ENCODE measurements around the gene NSUN6.
"Not testable (repeated sequence)": the region's sequence is repeated elsewhere in the genome, so short reads cannot be mapped to it uniquely, and the experiment has no call there.

The NSUN6 gene

GRCh38 chr10:18635995-18636394 lies 15.4 kb downstream of the NSUN6 start:
- H3K9me3 ChIP-seq (ENCODE audit: control insufficient read depth, insufficient read depth, low read depth, low read length), result no peaks in the 10 kb centered on the region

GRCh38 chr10:18632500-18632899 lies 18.9 kb downstream of the NSUN6 start:
- not testable (repeated sequence) for H3K9me3 ChIP-seq (ENCODE audit: control insufficient read depth, insufficient read depth, low read depth, low read length); H3K4me3 ChIP-seq (ENCODE audit: low read depth, low read length); H3K9ac ChIP-seq (ENCODE audit: low read length); H3K27ac ChIP-seq (ENCODE audit: low read depth, low read length); H3K27me3 ChIP-seq (ENCODE audit: control insufficient read depth, insufficient read depth, low read length); H3K4me1 ChIP-seq (ENCODE audit: control insufficient read depth, insufficient read depth, low read length); H3K36me3 ChIP-seq (ENCODE audit: control insufficient read depth, insufficient read depth, low read length)

More at GRCh38 chr10:18635995-18636394, 15.4 kb downstream of the NSUN6 start:
- no peak overlapping the region for H3K9ac ChIP-seq (ENCODE audit: low read length)
- H3K27me3 ChIP-seq (ENCODE audit: control insufficient read depth, insufficient read depth, low read length), result no peaks in the 10 kb centered on the region
- no peak overlapping the region for H3K27ac ChIP-seq (ENCODE audit: low read depth, low read length)
- no peaks in the 10 kb centered on the region for H3K4me1 ChIP-seq (ENCODE audit: control insufficient read depth, insufficient read depth, low read length)
- peaks cover 4% of the 10 kb centered on the region; the same call in 1 of the 2 replicates for H3K36me3 ChIP-seq (ENCODE audit: control insufficient read depth, insufficient read depth, low read length)
- H3K4me3 ChIP-seq (ENCODE audit: low read depth, low read length), result no peak overlapping the region

- peak overlapping the region; percentile 68; the same call in 1 of the 2 replicates for H3K27ac ChIP-seq (ENCODE audit: low read depth, low read length)
- H3K9ac ChIP-seq (ENCODE audit: low read length), result peak overlapping the region; percentile 78
- H3K4me1 ChIP-seq (ENCODE audit: control insufficient read depth, insufficient read depth, low read length); H3K36me3 ChIP-seq (ENCODE audit: control insufficient read depth, insufficient read depth, low read length); H3K9me3 ChIP-seq (ENCODE audit: control insufficient read depth, insufficient read depth, low read depth, low read length); H3K27me3 ChIP-seq (ENCODE audit: control insufficient read depth, insufficient read depth, low read length): not testable (repeated sequence)
- peak overlapping the region; percentile 71 for H3K4me3 ChIP-seq (ENCODE audit: low read depth, low read length)
Observed at GRCh38 chr10:18627452-18628018, 23.9 kb downstream of the NSUN6 start.

- Histone ChIP-seq H3K4me1 (ENCODE audit: control insufficient read depth, insufficient read depth, low read length) (0 out of 2 replicates have a peak, but pooled peaks cover 7% of the 10 kb centered on the region), H3K36me3 (ENCODE audit: control insufficient read depth, insufficient read depth, low read length) (peaks cover 8% of the 10 kb centered on the region), H3K9me3 (ENCODE audit: control insufficient read depth, insufficient read depth, low read depth, low read length) (no peaks in the 10 kb centered on the region), H3K4me3 (ENCODE audit: low read depth, low read length) (no peak overlapping the region), H3K27ac (ENCODE audit: low read depth, low read length) (no peak overlapping the region), H3K27me3 (ENCODE audit: control insufficient read depth, insufficient read depth, low read length) (no peaks in the 10 kb centered on the region), H3K9ac (ENCODE audit: low read length) (no peak overlapping the region)
Observed at GRCh38 chr10:18625886-18626285, 25.5 kb downstream of the NSUN6 start.

GRCh38 chr10:18623671-18624070 lies 27.7 kb downstream of the NSUN6 start:
- not testable (repeated sequence) for H3K27ac ChIP-seq (ENCODE audit: low read depth, low read length); H3K4me1 ChIP-seq (ENCODE audit: control insufficient read depth, insufficient read depth, low read length); H3K27me3 ChIP-seq (ENCODE audit: control insufficient read depth, insufficient read depth, low read length); H3K4me3 ChIP-seq (ENCODE audit: low read depth, low read length); H3K9me3 ChIP-seq (ENCODE audit: control insufficient read depth, insufficient read depth, low read depth, low read length); H3K9ac ChIP-seq (ENCODE audit: low read length)
- H3K36me3 ChIP-seq (ENCODE audit: control insufficient read depth, insufficient read depth, low read length), result peaks cover 14% of the 10 kb centered on the region

GRCh38 chr10:18620856-18621255 lies 30.5 kb downstream of the NSUN6 start:
- no peak overlapping the region for H3K27ac ChIP-seq (ENCODE audit: low read depth, low read length)
- peaks cover 24% of the 10 kb centered on the region for H3K36me3 ChIP-seq (ENCODE audit: control insufficient read depth, insufficient read depth, low read length)
- no peaks in the 10 kb centered on the region for H3K9me3 ChIP-seq (ENCODE audit: control insufficient read depth, insufficient read depth, low read depth, low read length)
- H3K27me3 ChIP-seq (ENCODE audit: control insufficient read depth, insufficient read depth, low read length), result no peaks in the 10 kb centered on the region
- no peak overlapping the region for H3K4me3 ChIP-seq (ENCODE audit: low read depth, low read length)
- H3K4me1 ChIP-seq (ENCODE audit: control insufficient read depth, insufficient read depth, low read length), result no peaks in the 10 kb centered on the region
- no peak overlapping the region for H3K9ac ChIP-seq (ENCODE audit: low read length)

GRCh38 chr10:18619016-18619415 lies 32.4 kb downstream of the NSUN6 start:
- no peaks in the 10 kb centered on the region for H3K9me3 ChIP-seq (ENCODE audit: control insufficient read depth, insufficient read depth, low read depth, low read length)
- H3K4me1 ChIP-seq (ENCODE audit: control insufficient read depth, insufficient read depth, low read length), result no peaks in the 10 kb centered on the region
- H3K36me3 ChIP-seq (ENCODE audit: control insufficient read depth, insufficient read depth, low read length), result peaks cover 29% of the 10 kb centered on the region
- no peak overlapping the region for H3K27ac ChIP-seq (ENCODE audit: low read depth, low read length)
- H3K4me3 ChIP-seq (ENCODE audit: low read depth, low read length), result no peak overlapping the region
- no peaks in the 10 kb centered on the region for H3K27me3 ChIP-seq (ENCODE audit: control insufficient read depth, insufficient read depth, low read length)
- H3K9ac ChIP-seq (ENCODE audit: low read length), result no peak overlapping the region

GRCh38 chr10:18616337-18616736 lies 35.0 kb downstream of the NSUN6 start:
- no peak overlapping the region for H3K27ac ChIP-seq (ENCODE audit: low read depth, low read length)
- peaks cover 41% of the 10 kb centered on the region for H3K36me3 ChIP-seq (ENCODE audit: control insufficient read depth, insufficient read depth, low read length)
- H3K4me3 ChIP-seq (ENCODE audit: low read depth, low read length), result no peak overlapping the region
- H3K27me3 ChIP-seq (ENCODE audit: control insufficient read depth, insufficient read depth, low read length), result no peaks in the 10 kb centered on the region
- no peaks in the 10 kb centered on the region for H3K4me1 ChIP-seq (ENCODE audit: control insufficient read depth, insufficient read depth, low read length)
- no peaks in the 10 kb centered on the region for H3K9me3 ChIP-seq (ENCODE audit: control insufficient read depth, insufficient read depth, low read depth, low read length)
- H3K9ac ChIP-seq (ENCODE audit: low read length), result no peak overlapping the region

- H3K4me3 ChIP-seq (ENCODE audit: low read depth, low read length), result no peak overlapping the region
- no peaks in the 10 kb centered on the region for H3K27me3 ChIP-seq (ENCODE audit: control insufficient read depth, insufficient read depth, low read length)
- peaks cover 2% of the 10 kb centered on the region; the same call in 1 of the 2 replicates for H3K4me1 ChIP-seq (ENCODE audit: control insufficient read depth, insufficient read depth, low read length)
- no peak overlapping the region for H3K27ac ChIP-seq (ENCODE audit: low read depth, low read length)
- no peaks in the 10 kb centered on the region for H3K9me3 ChIP-seq (ENCODE audit: control insufficient read depth, insufficient read depth, low read depth, low read length)
- peaks cover 34% of the 10 kb centered on the region; the same call in 1 of the 2 replicates for H3K36me3 ChIP-seq (ENCODE audit: control insufficient read depth, insufficient read depth, low read length)
- H3K9ac ChIP-seq (ENCODE audit: low read length), result no peak overlapping the region
Observed at GRCh38 chr10:18615618-18616017, 35.8 kb downstream of the NSUN6 start.

- Histone ChIP-seq H3K4me3 (ENCODE audit: low read depth, low read length) (no peak overlapping the region), H3K27ac (ENCODE audit: low read depth, low read length) (no peak overlapping the region), H3K9me3 (ENCODE audit: control insufficient read depth, insufficient read depth, low read depth, low read length) (no peaks in the 10 kb centered on the region), H3K27me3 (ENCODE audit: control insufficient read depth, insufficient read depth, low read length) (no peaks in the 10 kb centered on the region), H3K36me3 (ENCODE audit: control insufficient read depth, insufficient read depth, low read length) (peaks cover 25% of the 10 kb centered on the region), H3K9ac (ENCODE audit: low read length) (no peak overlapping the region), H3K4me1 (ENCODE audit: control insufficient read depth, insufficient read depth, low read length) (peaks cover 6% of the 10 kb centered on the region; the same call in 1 of the 2 replicates)
Observed at GRCh38 chr10:18611168-18611567, 40.2 kb downstream of the NSUN6 start.

- Histone ChIP-seq H3K27ac (ENCODE audit: low read depth, low read length) (peak overlapping the region; percentile 30; the same call in 1 of the 2 replicates), H3K9me3 (ENCODE audit: control insufficient read depth, insufficient read depth, low read depth, low read length) (no peaks in the 10 kb centered on the region), H3K4me3 (ENCODE audit: low read depth, low read length) (no peak overlapping the region), H3K4me1 (ENCODE audit: control insufficient read depth, insufficient read depth, low read length) (peaks cover 6% of the 10 kb centered on the region; the same call in 1 of the 2 replicates), H3K27me3 (ENCODE audit: control insufficient read depth, insufficient read depth, low read length) (no peaks in the 10 kb centered on the region), H3K9ac (ENCODE audit: low read length) (no peak overlapping the region), H3K36me3 (ENCODE audit: control insufficient read depth, insufficient read depth, low read length) (peaks cover 21% of the 10 kb centered on the region)
Observed at GRCh38 chr10:18610517-18610916, 40.9 kb downstream of the NSUN6 start.
